GM23338 (cell line): ENCODE measurements around the gene COA4. TPM values are rescaled to one million over a fixed set of nuclear protein-coding genes. Genes with fewer than 3 reads are reported as not detected.

Experiments
- ATAC-seq: fragments of 200-7000 bp; cut with Tn5 transposase; 3 replicates; pipeline ENCODE4 v1.9.1; 2020
- DNase-seq: peaks from one replicate; pipeline ENCODE4 v3.0.0-alpha.2; 2015; ENCODE audit warnings: low spot score
- H2AFZ ChIP-seq: fragments of 200-600 bp; sonication (generic); 2 replicates; pipeline ENCODE4 v1.8.0; 2016; ENCODE audit warnings: antibody characterized with exemption, mild to moderate bottlenecking, moderate library complexity
- H3F3A ChIP-seq: fragments of 200-600 bp; sonication (generic); replicated peaks from 2 replicates; pipeline ENCODE4 v1.8.0; 2017; ENCODE audit warnings: antibody characterized with exemption, mixed run types, low read depth
- H3K27ac ChIP-seq: fragments of 200-600 bp; sonication (generic); 2 replicates; pipeline ENCODE4 v1.6.1; 2016; ENCODE audit warnings: low read depth
- H3K27me3 ChIP-seq: fragments of 200-600 bp; sonication (generic); 2 replicates; pipeline ENCODE4 v1.8.0; 2016; ENCODE audit warnings: mild to moderate bottlenecking, mixed run types, moderate library complexity; ENCODE audit not compliant: insufficient read depth
- H3K36me3 ChIP-seq: fragments of 200-600 bp; sonication (generic); 2 replicates; pipeline ENCODE4 v1.8.0; 2016; ENCODE audit warnings: mild to moderate bottlenecking; ENCODE audit not compliant: insufficient read depth
- H3K4me1 ChIP-seq: fragments of 200-600 bp; sonication (generic); 2 replicates; pipeline ENCODE4 v1.8.0; 2016; ENCODE audit warnings: mild to moderate bottlenecking, moderate library complexity; ENCODE audit not compliant: insufficient read depth
- H3K4me2 ChIP-seq: fragments of 200-600 bp; sonication (generic); 2 replicates; pipeline ENCODE4 v1.7.1; 2017; ENCODE audit warnings: mixed run types
- H3K4me3 ChIP-seq: fragments of 200-600 bp; sonication (generic); 2 replicates; pipeline ENCODE4 v1.6.1; 2016; ENCODE audit warnings: mixed run types
- H3K79me2 ChIP-seq: fragments of 200-600 bp; sonication (generic); replicated peaks from 2 replicates; pipeline ENCODE4 v1.8.0; 2017; ENCODE audit warnings: mild to moderate bottlenecking; ENCODE audit not compliant: insufficient read depth
- H3K9me2 ChIP-seq: fragments of 200-600 bp; sonication (generic); 2 replicates; pipeline ENCODE4 v1.8.0; 2017; ENCODE audit not compliant: insufficient read depth
- H4K20me1 ChIP-seq: fragments of 200-600 bp; sonication (generic); replicated peaks from 2 replicates; pipeline ENCODE4 v1.8.0; 2017; ENCODE audit warnings: mild to moderate bottlenecking; ENCODE audit not compliant: insufficient read depth
- H3K27ac Mint-ChIP-seq: 2 replicates; pipeline ENCODE4 v1.8.0; 2020; ENCODE audit warnings: inconsistent platforms, mild to moderate bottlenecking, moderate library complexity, mixed read lengths
- H3K27me3 Mint-ChIP-seq: 3 replicates; pipeline ENCODE4 v1.8.0; 2022; ENCODE audit warnings: low read depth, mild to moderate bottlenecking, moderate library complexity, mixed read lengths, inconsistent platforms; ENCODE audit not compliant: insufficient read depth, poor library complexity
- H3K36me3 Mint-ChIP-seq: 3 replicates; pipeline ENCODE4 v1.8.0; 2021; ENCODE audit warnings: low read depth, mild to moderate bottlenecking, inconsistent platforms, moderate library complexity, mixed read lengths
- H3K4me1 Mint-ChIP-seq: 3 replicates; pipeline ENCODE4 v1.8.0; 2020; ENCODE audit warnings: mild to moderate bottlenecking, inconsistent platforms, mixed read lengths
- H3K4me3 Mint-ChIP-seq: 3 replicates; pipeline ENCODE4 v1.8.0; 2021; ENCODE audit warnings: moderate library complexity, mild to moderate bottlenecking, inconsistent platforms, mixed read lengths
- H3K9me3 Mint-ChIP-seq: 3 replicates; pipeline ENCODE4 v1.8.0; 2020; ENCODE audit warnings: moderate library complexity, mild to moderate bottlenecking, inconsistent platforms, mixed read lengths
- CREB1 ChIP-seq: fragments of 250-450 bp; sonication (Bioruptor Pico); IDR thresholded peaks from 2 replicates; pipeline ENCODE4 v1.5.0; 2020; ENCODE audit warnings: low read depth, mild to moderate bottlenecking, moderate library complexity
- EZH2phosphoT487 ChIP-seq: fragments of 200-600 bp; sonication (generic); IDR thresholded peaks from one replicate; pipeline ENCODE4 v1.8.1; 2018; ENCODE audit warnings: antibody characterized with exemption; ENCODE audit not compliant: unreplicated experiment
- JUNB ChIP-seq: IDR thresholded peaks from one replicate; pipeline ENCODE4 v1.6.1; 2016; ENCODE audit warnings: antibody characterized with exemption; ENCODE audit not compliant: unreplicated experiment
- NANOG ChIP-seq: IDR thresholded peaks from 2 replicates; pipeline ENCODE4 v1.6.1; 2016; ENCODE audit warnings: antibody characterized with exemption, borderline replicate concordance
- ZNF114 ChIP-seq: fragments of 250-450 bp; sonication (Bioruptor Pico); IDR thresholded peaks from 2 replicates; pipeline ENCODE4 v1.5.0; 2020; ENCODE audit warnings: mild to moderate bottlenecking, moderate library complexity
- ZNF331 ChIP-seq: fragments of 250-450 bp; sonication (Bioruptor Pico); IDR thresholded peaks from 2 replicates; pipeline ENCODE4 v1.5.0; 2020; ENCODE audit warnings: low read depth, mild to moderate bottlenecking, moderate library complexity
- polyA plus RNA-seq: library from polyadenylated mRNA; unstranded; fragments of >200 nt; fragmentation: Nextera tagmentation; extraction: Ambion mirVana; gene quantifications from 2 replicates; pipeline ENCODE4 v1.2.1, GENCODE V29; 2016
- total RNA-seq: library from RNA; depleted of rRNA; stranded (reverse); fragments of >200 nt; shearing (Covaris generic); gene quantifications from 2 replicates; pipeline ENCODE4 v1.2.3, GENCODE V29; 2014
- TF ChIP-seq, protein P1 (sequence below): fragments of 250-450 bp; sonication (Bioruptor Pico); IDR thresholded peaks from 2 replicates; pipeline ENCODE4 v1.5.0; 2020; ENCODE audit warnings: mild to moderate bottlenecking, moderate library complexity
- TF ChIP-seq, protein P2 (sequence below): IDR thresholded peaks from 2 replicates; pipeline ENCODE4 v1.6.1; 2016; ENCODE audit warnings: antibody characterized with exemption

Gene COA4
- total and polyA plus RNA-seq, 2 experiments from 2014 or later: 168 to 174 TPM

- no peak overlapping the region for H3K27ac ChIP-seq
- ATAC-seq: no peak
- Mint-ChIP-seq H3K27me3 (no peaks in the 10 kb centered on the region), H3K4me1 (no peaks in the 10 kb centered on the region), H3K36me3 (peaks cover 4% of the 10 kb centered on the region; the same call in 2 of the 3 replicates), H3K27ac (no peak overlapping the region), H3K9me3 (no peaks in the 10 kb centered on the region), H3K4me3 (no peak overlapping the region)
- H3K79me2 ChIP-seq: no peaks in the 10 kb centered on the region
- DNase-seq: no peak
- no peaks in the 10 kb centered on the region for H3K27me3 ChIP-seq
- no peak for TF ChIP-seq ZNF331 (CRISPR knock-in tag)
- TF ChIP-seq, protein P1, sequence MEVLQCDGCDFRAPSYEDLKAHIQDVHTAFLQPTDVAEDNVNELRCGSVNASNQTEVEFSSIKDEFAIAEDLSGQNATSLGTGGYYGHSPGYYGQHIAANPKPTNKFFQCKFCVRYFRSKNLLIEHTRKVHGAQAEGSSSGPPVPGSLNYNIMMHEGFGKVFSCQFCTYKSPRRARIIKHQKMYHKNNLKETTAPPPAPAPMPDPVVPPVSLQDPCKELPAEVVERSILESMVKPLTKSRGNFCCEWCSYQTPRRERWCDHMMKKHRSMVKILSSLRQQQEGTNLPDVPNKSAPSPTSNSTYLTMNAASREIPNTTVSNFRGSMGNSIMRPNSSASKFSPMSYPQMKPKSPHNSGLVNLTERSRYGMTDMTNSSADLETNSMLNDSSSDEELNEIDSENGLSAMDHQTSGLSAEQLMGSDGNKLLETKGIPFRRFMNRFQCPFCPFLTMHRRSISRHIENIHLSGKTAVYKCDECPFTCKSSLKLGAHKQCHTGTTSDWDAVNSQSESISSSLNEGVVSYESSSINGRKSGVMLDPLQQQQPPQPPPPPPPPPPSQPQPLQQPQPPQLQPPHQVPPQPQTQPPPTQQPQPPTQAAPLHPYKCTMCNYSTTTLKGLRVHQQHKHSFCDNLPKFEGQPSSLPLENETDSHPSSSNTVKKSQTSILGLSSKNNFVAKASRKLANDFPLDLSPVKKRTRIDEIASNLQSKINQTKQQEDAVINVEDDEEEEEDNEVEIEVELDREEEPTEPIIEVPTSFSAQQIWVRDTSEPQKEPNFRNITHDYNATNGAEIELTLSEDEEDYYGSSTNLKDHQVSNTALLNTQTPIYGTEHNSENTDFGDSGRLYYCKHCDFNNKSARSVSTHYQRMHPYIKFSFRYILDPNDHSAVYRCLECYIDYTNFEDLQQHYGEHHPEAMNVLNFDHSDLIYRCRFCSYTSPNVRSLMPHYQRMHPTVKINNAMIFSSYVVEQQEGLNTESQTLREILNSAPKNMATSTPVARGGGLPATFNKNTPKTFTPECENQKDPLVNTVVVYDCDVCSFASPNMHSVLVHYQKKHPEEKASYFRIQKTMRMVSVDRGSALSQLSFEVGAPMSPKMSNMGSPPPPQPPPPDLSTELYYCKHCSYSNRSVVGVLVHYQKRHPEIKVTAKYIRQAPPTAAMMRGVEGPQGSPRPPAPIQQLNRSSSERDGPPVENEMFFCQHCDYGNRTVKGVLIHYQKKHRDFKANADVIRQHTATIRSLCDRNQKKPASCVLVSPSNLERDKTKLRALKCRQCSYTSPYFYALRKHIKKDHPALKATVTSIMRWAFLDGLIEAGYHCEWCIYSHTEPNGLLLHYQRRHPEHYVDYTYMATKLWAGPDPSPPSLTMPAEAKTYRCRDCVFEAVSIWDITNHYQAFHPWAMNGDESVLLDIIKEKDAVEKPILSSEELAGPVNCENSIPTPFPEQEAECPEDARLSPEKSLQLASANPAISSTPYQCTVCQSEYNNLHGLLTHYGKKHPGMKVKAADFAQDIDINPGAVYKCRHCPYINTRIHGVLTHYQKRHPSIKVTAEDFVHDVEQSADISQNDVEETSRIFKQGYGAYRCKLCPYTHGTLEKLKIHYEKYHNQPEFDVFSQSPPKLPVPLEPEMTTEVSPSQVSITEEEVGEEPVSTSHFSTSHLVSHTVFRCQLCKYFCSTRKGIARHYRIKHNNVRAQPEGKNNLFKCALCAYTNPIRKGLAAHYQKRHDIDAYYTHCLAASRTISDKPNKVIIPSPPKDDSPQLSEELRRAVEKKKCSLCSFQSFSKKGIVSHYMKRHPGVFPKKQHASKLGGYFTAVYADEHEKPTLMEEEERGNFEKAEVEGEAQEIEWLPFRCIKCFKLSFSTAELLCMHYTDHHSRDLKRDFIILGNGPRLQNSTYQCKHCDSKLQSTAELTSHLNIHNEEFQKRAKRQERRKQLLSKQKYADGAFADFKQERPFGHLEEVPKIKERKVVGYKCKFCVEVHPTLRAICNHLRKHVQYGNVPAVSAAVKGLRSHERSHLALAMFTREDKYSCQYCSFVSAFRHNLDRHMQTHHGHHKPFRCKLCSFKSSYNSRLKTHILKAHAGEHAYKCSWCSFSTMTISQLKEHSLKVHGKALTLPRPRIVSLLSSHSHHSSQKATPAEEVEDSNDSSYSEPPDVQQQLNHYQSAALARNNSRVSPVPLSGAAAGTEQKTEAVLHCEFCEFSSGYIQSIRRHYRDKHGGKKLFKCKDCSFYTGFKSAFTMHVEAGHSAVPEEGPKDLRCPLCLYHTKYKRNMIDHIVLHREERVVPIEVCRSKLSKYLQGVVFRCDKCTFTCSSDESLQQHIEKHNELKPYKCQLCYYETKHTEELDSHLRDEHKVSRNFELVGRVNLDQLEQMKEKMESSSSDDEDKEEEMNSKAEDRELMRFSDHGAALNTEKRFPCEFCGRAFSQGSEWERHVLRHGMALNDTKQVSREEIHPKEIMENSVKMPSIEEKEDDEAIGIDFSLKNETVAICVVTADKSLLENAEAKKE: no peak
- no peak for TF ChIP-seq EZH2phosphoT487
- TF ChIP-seq, protein P2, sequence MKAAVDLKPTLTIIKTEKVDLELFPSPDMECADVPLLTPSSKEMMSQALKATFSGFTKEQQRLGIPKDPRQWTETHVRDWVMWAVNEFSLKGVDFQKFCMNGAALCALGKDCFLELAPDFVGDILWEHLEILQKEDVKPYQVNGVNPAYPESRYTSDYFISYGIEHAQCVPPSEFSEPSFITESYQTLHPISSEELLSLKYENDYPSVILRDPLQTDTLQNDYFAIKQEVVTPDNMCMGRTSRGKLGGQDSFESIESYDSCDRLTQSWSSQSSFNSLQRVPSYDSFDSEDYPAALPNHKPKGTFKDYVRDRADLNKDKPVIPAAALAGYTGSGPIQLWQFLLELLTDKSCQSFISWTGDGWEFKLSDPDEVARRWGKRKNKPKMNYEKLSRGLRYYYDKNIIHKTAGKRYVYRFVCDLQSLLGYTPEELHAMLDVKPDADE: no peak
- TF ChIP-seq JUNB: no peak
- TF ChIP-seq NANOG: no peak
- no peak for TF ChIP-seq CREB1
- no peak for TF ChIP-seq ZNF114 (CRISPR knock-in tag)
- no peaks in the 10 kb centered on the region for H4K20me1 ChIP-seq
- no peaks in the 10 kb centered on the region for H3F3A ChIP-seq
- no peaks in the 10 kb centered on the region for H3K9me2 ChIP-seq
- H2AFZ ChIP-seq: no peak overlapping the region
- no peaks in the 10 kb centered on the region for H3K36me3 ChIP-seq
- H3K4me2 ChIP-seq: no peak overlapping the region
- H3K4me3 ChIP-seq: no peak overlapping the region
- no peaks in the 10 kb centered on the region for H3K4me1 ChIP-seq
Observed at GRCh38 chr11:73913472-73913871, 36.8 kb upstream of the COA4 start.
